GM12872 (cell line): ENCODE measurements around the gene OR8H2.

Experiments used
- TF ChIP-seq, protein P1 (sequence below): IDR thresholded peaks from 3 replicates; pipeline ENCODE4 v1.5.1; 2011; ENCODE audit warnings: low read depth, mild to moderate bottlenecking, low read length, moderate library complexity; ENCODE audit not compliant: insufficient read depth

OR8H2 gene, protein sequence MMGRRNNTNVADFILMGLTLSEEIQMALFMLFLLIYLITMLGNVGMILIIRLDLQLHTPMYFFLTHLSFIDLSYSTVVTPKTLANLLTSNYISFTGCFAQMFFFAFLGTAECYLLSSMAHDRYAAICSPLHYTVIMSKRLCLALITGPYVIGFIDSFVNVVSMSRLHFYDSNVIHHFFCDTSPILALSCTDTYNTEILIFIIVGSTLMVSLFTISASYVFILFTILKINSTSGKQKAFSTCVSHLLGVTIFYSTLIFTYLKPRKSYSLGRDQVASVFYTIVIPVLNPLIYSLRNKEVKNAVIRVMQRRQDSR

DNA sequence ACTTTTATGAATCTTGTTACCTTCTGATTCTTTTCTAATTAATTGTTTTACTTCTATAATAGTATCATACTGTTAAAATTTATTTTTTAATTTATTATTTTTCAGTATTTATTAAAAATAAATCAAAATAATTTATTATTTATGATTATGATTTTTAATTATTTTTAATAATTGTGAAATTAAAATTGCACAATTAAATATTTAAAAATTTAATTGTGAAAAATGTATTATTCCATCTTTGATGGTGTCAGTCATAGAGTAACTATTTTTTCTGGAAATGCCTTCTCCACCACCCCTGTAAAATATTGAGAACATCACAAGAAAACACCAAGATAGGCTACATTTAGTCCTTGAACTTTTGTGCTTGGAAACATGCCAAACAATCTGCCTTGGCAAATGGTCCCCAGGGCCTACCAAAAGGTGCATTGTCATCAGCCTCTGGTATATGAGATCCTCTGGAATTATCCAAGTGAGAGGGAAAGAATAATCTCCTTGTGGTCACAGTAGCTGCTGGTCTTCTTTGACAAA is at the start of gene OR8H2:
Gene OR8H2, plus strand, starts transcription at position 478 of the 528 bp plus-strand sequence. CDS start 1,356 bp downstream, outside the sequence.
- TF ChIP-seq, protein P1, sequence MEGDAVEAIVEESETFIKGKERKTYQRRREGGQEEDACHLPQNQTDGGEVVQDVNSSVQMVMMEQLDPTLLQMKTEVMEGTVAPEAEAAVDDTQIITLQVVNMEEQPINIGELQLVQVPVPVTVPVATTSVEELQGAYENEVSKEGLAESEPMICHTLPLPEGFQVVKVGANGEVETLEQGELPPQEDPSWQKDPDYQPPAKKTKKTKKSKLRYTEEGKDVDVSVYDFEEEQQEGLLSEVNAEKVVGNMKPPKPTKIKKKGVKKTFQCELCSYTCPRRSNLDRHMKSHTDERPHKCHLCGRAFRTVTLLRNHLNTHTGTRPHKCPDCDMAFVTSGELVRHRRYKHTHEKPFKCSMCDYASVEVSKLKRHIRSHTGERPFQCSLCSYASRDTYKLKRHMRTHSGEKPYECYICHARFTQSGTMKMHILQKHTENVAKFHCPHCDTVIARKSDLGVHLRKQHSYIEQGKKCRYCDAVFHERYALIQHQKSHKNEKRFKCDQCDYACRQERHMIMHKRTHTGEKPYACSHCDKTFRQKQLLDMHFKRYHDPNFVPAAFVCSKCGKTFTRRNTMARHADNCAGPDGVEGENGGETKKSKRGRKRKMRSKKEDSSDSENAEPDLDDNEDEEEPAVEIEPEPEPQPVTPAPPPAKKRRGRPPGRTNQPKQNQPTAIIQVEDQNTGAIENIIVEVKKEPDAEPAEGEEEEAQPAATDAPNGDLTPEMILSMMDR, result no peak

DNA sequence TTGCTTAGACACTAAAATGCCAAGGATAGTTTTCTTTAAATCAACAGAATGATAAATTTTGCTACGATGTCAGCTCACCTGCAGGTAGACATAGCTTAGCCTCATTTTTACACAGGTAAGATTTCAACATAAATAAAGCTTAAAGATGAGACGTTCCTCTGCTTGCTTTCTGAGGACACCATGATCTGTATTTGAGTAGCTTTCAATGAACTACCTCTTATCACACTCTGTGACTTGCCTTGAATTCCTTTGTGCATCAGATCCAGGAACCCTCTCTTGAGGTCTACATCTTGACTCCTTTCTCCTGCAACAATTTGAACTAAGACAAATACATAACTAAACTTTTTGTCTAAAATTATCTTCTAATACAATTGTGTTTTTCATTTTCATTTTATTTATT is 36.5 kb upstream of the OR8H2 start:
- TF ChIP-seq, protein P1, result no peak

DNA sequence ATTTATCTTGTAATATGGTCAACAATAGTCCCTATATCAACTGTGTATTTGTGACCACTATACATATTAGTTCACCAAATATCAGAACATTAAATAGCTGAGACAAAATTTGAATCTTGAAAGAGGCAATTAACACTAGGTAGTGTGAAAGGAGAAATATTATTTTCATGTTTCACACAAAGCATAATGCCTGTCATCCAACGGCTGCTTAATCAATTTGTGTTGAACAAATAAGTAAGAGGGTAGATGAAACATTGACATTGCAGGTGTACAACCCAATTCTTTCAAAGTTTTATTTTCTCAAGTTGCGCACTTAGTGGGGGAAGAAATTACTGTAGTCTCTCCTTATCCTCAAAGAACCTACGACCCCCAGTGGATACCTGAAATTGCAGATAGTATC is 13.8 kb upstream of the OR8H2 start:
- TF ChIP-seq, protein P1, result no peak

DNA sequence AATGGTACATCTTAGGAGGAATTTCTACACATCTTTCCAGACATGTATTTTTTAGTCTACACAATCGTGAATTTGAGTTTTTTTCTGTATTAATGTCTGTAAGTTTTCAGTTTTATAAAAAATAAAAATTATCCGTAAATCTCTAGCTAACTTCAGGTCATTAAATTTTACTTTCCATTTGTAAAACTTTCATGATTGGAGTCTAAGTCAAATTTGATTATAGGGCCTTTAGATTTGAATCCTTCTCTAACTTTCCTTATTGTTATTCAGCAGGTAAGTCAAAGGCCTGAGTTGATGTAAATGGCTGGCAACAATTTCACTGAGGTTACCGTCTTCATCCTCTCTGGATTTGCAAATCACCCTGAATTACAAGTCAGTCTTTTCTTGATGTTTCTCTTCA is 10.5 kb upstream of the OR8H2 start, which contains the start of gene OR8I2:
Gene OR8I2, plus strand, starts transcription at position 301 of the 400 bp plus-strand sequence. Its CDS starts 0 bp downstream, at position 301.
- TF ChIP-seq, protein P1, result no peak

DNA sequence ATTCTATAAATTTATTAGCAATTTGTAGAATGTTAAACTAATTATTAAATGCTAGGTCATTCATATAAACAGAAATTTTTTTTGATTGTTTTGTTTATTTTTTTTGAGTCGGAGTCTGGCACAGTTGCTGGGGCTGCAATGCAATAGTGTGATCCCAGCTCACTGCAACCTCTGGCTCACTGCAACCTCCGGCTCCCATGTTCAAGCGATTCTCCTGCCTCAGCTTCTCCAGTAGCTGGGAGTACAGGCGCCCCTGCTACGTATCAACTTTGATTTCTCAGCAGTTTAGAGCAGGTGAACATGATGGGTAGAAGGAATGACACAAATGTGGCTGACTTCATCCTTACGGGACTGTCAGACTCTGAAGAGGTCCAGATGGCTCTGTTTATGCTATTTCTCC is 18.6 kb downstream of the OR8H2 start, which contains the start of gene OR8H3:
Gene OR8H3, plus strand, starts transcription at position 301 of the 400 bp plus-strand sequence. Its CDS starts 0 bp downstream, at position 301.
- TF ChIP-seq, protein P1, result no peak

DNA sequence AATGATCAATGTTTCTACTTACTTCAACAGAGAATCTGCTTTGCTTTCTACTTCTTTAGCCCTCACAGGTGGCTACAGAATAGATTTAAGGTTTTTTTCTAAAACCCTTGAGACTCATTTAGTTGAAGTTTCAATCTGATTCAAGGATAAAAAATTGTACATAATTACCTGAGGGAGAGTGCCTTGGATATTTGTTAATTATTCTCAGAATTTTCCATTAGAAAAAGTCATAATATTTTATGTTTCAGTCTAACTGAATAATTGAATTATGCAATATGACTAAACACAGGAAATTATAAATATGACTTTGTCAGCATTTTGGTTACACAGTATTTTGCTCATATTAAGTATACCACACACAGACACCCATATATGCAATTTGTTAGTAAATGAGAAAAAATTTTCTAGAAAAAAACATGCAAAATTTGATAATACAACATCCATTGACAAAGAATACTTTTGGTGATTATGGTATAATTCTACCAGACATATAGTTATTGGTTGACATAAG is 36.7 kb downstream of the OR8H2 start, which contains the start of gene OR8J3:
Gene OR8J3, minus strand, starts transcription at position 51 of the 511 bp plus-strand sequence. CDS start 2,483 bp downstream, outside the sequence.
- TF ChIP-seq, protein P1, result no peak

DNA sequence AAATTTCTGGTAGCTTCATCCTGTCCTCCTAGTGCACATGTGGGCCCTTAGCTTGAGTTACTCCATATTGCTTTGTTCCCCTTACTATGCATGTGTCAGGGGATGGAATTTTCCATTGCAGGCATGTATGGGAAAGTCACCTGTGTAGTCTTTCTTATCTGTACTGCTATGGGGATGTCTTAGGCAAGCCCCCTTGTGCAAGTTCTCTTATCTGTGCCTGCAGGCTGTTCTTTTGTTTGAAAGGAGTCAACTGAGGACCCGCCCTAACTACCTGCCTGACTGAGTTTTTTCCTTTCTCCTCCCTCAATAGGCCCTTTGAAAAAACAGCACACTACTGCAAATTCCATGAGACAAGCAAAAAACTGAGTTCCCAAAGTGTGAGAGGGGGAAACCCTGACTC is 47.9 kb downstream of the OR8H2 start:
- TF ChIP-seq, protein P1, result no peak
